ENCODE data around the gene TRIM52. TPM values are rescaled to one million over a fixed set of nuclear protein-coding genes. Genes with fewer than 3 reads are reported as not detected.

The TRIM52 gene
- total and polyA plus RNA-seq, 10 of the 15 experiments (the other 5 are each of a cell fraction or from before 2014, with no cell fraction given), result 1.4 to 24.3 (median 8.1) TPM

DNA sequence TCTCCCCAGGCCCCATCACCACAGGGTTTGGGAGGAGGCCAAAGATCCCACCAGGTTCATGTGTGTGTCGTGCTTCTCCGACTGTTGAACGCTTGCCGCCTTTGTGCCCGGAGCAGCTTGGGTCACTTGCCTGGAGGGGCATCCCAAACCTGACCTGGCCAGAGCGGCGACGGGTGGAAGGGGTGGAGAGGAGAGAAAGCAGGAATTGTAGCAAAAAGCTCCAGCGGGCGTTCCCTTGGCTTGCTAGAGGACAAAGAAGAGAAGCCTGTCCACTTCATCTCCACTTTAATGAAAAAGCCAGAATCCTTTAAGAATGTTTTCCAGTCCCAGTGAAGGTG, 40.8 kb downstream of the TRIM52 start:
- TF ChIP-seq RAD51 (IDR thresholded peaks at IDR 0.05) (no peak), JUND (IDR thresholded peaks at IDR 0.05; ENCODE audit: low read depth, low read length) (no peak), SUPT20H (IDR thresholded peaks at IDR 0.05; ENCODE audit: borderline replicate concordance, control insufficient read depth, low read depth, low read length) (no peak), EGR1 (IDR thresholded peaks at IDR 0.05; ENCODE audit: borderline replicate concordance in 1 of 2, low read depth in 2 of 2, low read length in 2 of 2) (no peak), LARP7 (IDR thresholded peaks at IDR 0.05) (no peak), BHLHE40 (IDR thresholded peaks at IDR 0.05; ENCODE audit: borderline replicate concordance in 1 of 2, low read depth in 2 of 2, low read length in 1 of 2) (no peak), ZZZ3 (IDR thresholded peaks at IDR 0.05; ENCODE audit: control insufficient read depth, insufficient read length, low read depth) (no peak), EZH2 (IDR thresholded peaks at IDR 0.05; ENCODE audit: borderline replicate concordance, control insufficient read depth, low read depth, low read length) (no peak), POLR2AphosphoS2 (IDR thresholded peaks at IDR 0.05; ENCODE audit: low read depth, low read length) (no peak), ZNF274 (IDR thresholded peaks at IDR 0.05; ENCODE audit: insufficient read depth, insufficient read length) (no peak), TCF7 (IDR thresholded peaks at IDR 0.05; ENCODE audit: borderline replicate concordance) (no peak), RFX5 (IDR thresholded peaks at IDR 0.05; ENCODE audit: low read depth, low read length) (no peak), YBX1 (IDR thresholded peaks at IDR 0.05) (no peak), ZSCAN29 (IDR thresholded peaks at IDR 0.05) (no peak), CHD1 (IDR thresholded peaks at IDR 0.05; ENCODE audit: low read depth, low read length) (no peak), CREB1 (IDR thresholded peaks at IDR 0.05; ENCODE audit: low read depth) (no peak), HDAC2 (IDR thresholded peaks at IDR 0.05) (no peak)
- TF ChIP-seq, protein P1, sequence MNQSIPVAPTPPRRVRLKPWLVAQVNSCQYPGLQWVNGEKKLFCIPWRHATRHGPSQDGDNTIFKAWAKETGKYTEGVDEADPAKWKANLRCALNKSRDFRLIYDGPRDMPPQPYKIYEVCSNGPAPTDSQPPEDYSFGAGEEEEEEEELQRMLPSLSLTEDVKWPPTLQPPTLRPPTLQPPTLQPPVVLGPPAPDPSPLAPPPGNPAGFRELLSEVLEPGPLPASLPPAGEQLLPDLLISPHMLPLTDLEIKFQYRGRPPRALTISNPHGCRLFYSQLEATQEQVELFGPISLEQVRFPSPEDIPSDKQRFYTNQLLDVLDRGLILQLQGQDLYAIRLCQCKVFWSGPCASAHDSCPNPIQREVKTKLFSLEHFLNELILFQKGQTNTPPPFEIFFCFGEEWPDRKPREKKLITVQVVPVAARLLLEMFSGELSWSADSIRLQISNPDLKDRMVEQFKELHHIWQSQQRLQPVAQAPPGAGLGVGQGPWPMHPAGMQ (IDR thresholded peaks at IDR 0.05; ENCODE audit: borderline replicate concordance), result no peak
- TF ChIP-seq, protein P2, sequence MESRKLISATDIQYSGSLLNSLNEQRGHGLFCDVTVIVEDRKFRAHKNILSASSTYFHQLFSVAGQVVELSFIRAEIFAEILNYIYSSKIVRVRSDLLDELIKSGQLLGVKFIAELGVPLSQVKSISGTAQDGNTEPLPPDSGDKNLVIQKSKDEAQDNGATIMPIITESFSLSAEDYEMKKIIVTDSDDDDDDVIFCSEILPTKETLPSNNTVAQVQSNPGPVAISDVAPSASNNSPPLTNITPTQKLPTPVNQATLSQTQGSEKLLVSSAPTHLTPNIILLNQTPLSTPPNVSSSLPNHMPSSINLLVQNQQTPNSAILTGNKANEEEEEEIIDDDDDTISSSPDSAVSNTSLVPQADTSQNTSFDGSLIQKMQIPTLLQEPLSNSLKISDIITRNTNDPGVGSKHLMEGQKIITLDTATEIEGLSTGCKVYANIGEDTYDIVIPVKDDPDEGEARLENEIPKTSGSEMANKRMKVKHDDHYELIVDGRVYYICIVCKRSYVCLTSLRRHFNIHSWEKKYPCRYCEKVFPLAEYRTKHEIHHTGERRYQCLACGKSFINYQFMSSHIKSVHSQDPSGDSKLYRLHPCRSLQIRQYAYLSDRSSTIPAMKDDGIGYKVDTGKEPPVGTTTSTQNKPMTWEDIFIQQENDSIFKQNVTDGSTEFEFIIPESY (IDR thresholded peaks at IDR 0.05), result no peak
- TF ChIP-seq, protein P3, sequence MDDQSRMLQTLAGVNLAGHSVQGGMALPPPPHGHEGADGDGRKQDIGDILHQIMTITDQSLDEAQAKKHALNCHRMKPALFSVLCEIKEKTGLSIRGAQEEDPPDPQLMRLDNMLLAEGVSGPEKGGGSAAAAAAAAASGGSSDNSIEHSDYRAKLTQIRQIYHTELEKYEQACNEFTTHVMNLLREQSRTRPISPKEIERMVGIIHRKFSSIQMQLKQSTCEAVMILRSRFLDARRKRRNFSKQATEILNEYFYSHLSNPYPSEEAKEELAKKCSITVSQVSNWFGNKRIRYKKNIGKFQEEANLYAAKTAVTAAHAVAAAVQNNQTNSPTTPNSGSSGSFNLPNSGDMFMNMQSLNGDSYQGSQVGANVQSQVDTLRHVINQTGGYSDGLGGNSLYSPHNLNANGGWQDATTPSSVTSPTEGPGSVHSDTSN (IDR thresholded peaks at IDR 0.05; ENCODE audit: insufficient replicate concordance, low read depth, low read length), result no peak
- no peak overlapping the region for H3K27ac ChIP-seq (ENCODE audit: control insufficient read depth, insufficient read depth)
- no TSS peak for BruUV-seq (replicated peaks)
- 98% methylated on average over 10 of the region's 10 CpGs for WGBS (ENCODE audit: insufficient coverage, insufficient replicate concordance, low lambda C conversion rate, missing lambda C conversion rate)
- peaks cover 13% of the 10 kb centered on the region for H3K4me1 ChIP-seq (ENCODE audit: control insufficient read depth, insufficient read depth, low read length)
- ChIA-PET SMC1A (ENCODE audit: uncharacterized antibody, unreplicated experiment) (interaction anchor here (0.9 to 1.2 kb wide), 2 partner anchors 13 to 31 kb away, joined by 3 to 5 read pairs; no protein-coding TSS in a partner anchor), RAD21 (ENCODE audit: unreplicated experiment) (no interaction called here), CTCF (interaction anchor here (0.8 to 1.2 kb wide), 2 partner anchors 13 to 41 kb away, joined by 3 to 6 read pairs; partner anchors contain the start of gene TRIM52), POLR2A (interaction anchor here (1.4 kb wide), 1 partner anchor 13 kb away, joined by 8 read pairs; no protein-coding TSS in a partner anchor)
- no peaks in the 10 kb centered on the region for H4K20me1 ChIP-seq (ENCODE audit: control insufficient read depth, insufficient read depth)
- ATAC-seq (no peak), DNase-seq (ENCODE audit: low read depth, low spot score) (no peak), FAIRE-seq (no peak)
- intact Hi-C loops (cut with micrococcal nuclease; ENCODE audit: unreplicated experiment) (no loop called here), in situ Hi-C loops (cut with MboI) (no loop called here)
- H3K9me3 ChIP-seq (replicated peaks; ENCODE audit: control insufficient read depth, insufficient read depth, low read length), result no peaks in the 10 kb centered on the region
- no peak overlapping the region for H3K4me3 ChIP-seq
- no peaks in the 10 kb centered on the region for H3K36me3 ChIP-seq (ENCODE audit: control insufficient read depth in 2 of 2, insufficient read depth in 2 of 2, low read length in 1 of 2)
- no peak overlapping the region for H2AFZ ChIP-seq (ENCODE audit: control insufficient read depth, low read depth, low read length)
- peaks cover 14% of the 10 kb centered on the region for H3K79me2 ChIP-seq (ENCODE audit: control insufficient read depth, insufficient read depth, low read length)
- no peak overlapping the region for H3K9ac ChIP-seq (ENCODE audit: control insufficient read depth, insufficient read depth, low read length)
- no peak overlapping the region for H3K4me2 ChIP-seq (ENCODE audit: control insufficient read depth, insufficient read depth)
- no peaks in the 10 kb centered on the region for H3K27me3 ChIP-seq (replicated peaks in 1 of 2; ENCODE audit: control insufficient read depth in 2 of 2, insufficient read depth in 2 of 2, low read length in 1 of 2)

All from GM12878 (cell line).